RWPE1 (cell line): ENCODE measurements around the gene P3H3.

Experiments
- CTCF ChIA-PET: fragments of 350-600 bp; sonication (Branson Sonifier 250); formaldehyde crosslinking; extraction: SDS; loops from one replicate; lab custom pipeline; 2021; lab: Yijun Ruan, JAX
- POLR2A ChIA-PET: fragments of 400-600 bp; formaldehyde crosslinking; extraction: SDS; loops from one replicate; lab custom pipeline; 2020; ENCODE audit warnings: antibody characterized with exemption; ENCODE audit not compliant: low non-redundant PET; lab: Yijun Ruan, JAX
- DNase-seq: peaks from one replicate; pipeline ENCODE4 v3.0.0; 2012; ENCODE audit warnings: low spot score
- H3K27ac ChIP-seq: fragments of 450-650 bp; 2 replicates; pipeline ENCODE4 v1.5.1; 2017
- TF ChIP-seq, protein P1 (sequence below): fragments of 450-650 bp; conservative IDR thresholded peaks from 2 replicates; pipeline ENCODE4 v1.5.1; 2017; ENCODE audit warnings: low read depth, mild to moderate bottlenecking

Gene P3H3

DNA sequence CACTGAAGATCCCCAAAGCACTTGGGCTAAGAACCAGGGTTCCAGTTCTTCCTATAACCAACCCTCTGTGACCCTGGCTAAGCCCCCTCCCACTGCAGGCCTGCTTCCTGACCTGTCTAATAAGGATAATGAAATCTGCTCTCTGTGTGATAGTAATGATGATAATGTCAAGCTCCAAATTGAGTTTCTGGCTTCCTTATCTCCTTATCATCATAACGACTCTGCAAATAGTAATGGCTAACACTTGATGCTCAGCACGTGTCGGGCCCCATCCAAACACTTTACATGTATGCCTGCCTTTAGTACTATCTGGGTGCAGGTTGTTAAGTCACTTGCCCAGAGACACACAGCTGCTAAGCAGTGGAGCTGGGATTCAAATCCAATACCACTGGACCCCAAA lies 11.6 kb upstream of the P3H3 start:
- ChIA-PET CTCF (interaction anchor here (0.6 kb wide), 1 partner anchor 16 kb away, joined by 3 read pairs; no protein-coding TSS in a partner anchor), POLR2A (no interaction called here)
- no peak for DNase-seq
- TF ChIP-seq, protein P1, sequence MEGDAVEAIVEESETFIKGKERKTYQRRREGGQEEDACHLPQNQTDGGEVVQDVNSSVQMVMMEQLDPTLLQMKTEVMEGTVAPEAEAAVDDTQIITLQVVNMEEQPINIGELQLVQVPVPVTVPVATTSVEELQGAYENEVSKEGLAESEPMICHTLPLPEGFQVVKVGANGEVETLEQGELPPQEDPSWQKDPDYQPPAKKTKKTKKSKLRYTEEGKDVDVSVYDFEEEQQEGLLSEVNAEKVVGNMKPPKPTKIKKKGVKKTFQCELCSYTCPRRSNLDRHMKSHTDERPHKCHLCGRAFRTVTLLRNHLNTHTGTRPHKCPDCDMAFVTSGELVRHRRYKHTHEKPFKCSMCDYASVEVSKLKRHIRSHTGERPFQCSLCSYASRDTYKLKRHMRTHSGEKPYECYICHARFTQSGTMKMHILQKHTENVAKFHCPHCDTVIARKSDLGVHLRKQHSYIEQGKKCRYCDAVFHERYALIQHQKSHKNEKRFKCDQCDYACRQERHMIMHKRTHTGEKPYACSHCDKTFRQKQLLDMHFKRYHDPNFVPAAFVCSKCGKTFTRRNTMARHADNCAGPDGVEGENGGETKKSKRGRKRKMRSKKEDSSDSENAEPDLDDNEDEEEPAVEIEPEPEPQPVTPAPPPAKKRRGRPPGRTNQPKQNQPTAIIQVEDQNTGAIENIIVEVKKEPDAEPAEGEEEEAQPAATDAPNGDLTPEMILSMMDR: no peak
- no peak overlapping the region for H3K27ac ChIP-seq

DNA sequence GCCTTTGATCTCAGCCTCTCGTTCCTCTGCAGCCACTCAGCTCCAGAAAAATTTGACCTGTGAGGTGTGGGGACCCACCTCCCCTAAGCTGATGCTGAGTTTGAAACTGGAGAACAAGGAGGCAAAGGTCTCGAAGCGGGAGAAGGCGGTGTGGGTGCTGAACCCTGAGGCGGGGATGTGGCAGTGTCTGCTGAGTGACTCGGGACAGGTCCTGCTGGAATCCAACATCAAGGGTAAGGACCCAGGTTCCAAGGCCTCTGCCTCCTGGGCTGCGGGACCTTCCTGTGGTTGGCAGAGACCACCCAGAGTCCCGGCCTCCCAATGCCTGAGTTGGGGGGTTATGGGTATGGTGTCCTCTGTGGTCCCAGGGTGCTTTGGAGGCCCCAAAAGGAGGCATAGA lies 11.1 kb upstream of the P3H3 start:
- POLR2A ChIA-PET: no interaction called here
- CTCF ChIA-PET: interaction anchor here (0.6 kb wide), 1 partner anchor 16 kb away, joined by 3 read pairs; no protein-coding TSS in a partner anchor
- TF ChIP-seq, protein P1: no peak
- H3K27ac ChIP-seq: no peak overlapping the region
- no peak for DNase-seq

DNA sequence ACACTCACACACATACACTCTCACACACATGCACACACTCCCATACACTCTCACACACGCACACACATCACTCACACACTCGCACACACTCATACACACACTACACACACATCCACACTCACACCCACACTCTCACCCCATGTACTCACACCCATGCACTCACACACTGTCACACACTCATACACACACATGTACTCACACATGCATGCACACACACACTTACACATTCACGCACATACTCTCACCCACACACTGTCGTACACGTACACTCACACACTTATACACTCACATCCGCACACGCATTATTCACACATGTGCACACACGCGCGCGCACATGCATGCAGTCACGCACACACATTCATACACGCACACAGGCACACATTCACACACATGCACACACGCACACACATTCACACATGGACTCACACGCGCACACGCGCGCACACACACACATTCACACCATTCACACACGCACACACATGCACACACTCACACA lies 10.5 kb upstream of the P3H3 start:
- DNase-seq: no peak
- ChIA-PET CTCF (no interaction called here), POLR2A (no interaction called here)
- TF ChIP-seq, protein P1: no peak
- no peak overlapping the region for H3K27ac ChIP-seq

DNA sequence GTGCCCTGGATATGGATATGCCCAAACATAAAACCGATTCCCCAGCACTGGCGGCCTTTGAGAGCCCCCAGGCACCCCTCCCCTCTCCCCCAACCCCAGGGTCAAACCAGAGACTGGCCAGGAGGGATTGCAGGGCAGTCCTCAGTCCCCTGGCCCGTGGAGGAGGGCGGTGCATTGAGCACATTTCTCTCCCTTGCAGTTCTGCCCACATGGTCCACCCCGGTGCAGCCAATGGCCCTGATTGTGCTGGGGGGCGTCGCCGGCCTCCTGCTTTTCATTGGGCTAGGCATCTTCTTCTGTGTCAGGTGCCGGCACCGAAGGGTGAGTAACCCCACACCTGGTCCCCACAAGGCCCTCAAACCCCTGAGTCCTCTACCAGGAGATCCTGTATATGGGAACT lies 10.0 kb upstream of the P3H3 start:
- no peak for DNase-seq
- TF ChIP-seq, protein P1: no peak
- ChIA-PET POLR2A (no interaction called here), CTCF (interaction anchor here (0.6 kb wide), 1 partner anchor 15 kb away, joined by 3 read pairs; no protein-coding TSS in a partner anchor)
- H3K27ac ChIP-seq: no peak overlapping the region

DNA sequence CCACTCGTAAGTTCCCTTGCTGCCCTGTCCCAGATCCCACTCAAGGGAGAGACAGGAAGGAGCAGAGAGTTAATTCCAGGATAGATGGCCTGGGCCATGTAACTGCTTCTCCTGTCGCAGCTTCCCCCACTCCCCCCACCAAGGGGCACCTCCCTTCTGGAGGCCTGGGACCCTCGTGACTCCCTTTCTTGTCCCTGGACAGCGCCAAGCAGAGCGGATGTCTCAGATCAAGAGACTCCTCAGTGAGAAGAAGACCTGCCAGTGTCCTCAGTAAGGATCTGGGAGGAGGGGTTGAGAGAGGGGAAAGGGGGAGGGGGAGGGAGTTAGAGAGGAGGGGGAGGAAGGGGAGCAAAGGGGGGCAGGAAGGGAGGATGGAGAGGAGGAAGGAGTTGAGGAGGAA lies 9.6 kb upstream of the P3H3 start:
- no peak for DNase-seq
- no peak overlapping the region for H3K27ac ChIP-seq
- ChIA-PET CTCF (interaction anchor here (0.6 kb wide), 1 partner anchor 15 kb away, joined by 3 read pairs; no protein-coding TSS in a partner anchor), POLR2A (no interaction called here)
- TF ChIP-seq, protein P1: no peak

DNA sequence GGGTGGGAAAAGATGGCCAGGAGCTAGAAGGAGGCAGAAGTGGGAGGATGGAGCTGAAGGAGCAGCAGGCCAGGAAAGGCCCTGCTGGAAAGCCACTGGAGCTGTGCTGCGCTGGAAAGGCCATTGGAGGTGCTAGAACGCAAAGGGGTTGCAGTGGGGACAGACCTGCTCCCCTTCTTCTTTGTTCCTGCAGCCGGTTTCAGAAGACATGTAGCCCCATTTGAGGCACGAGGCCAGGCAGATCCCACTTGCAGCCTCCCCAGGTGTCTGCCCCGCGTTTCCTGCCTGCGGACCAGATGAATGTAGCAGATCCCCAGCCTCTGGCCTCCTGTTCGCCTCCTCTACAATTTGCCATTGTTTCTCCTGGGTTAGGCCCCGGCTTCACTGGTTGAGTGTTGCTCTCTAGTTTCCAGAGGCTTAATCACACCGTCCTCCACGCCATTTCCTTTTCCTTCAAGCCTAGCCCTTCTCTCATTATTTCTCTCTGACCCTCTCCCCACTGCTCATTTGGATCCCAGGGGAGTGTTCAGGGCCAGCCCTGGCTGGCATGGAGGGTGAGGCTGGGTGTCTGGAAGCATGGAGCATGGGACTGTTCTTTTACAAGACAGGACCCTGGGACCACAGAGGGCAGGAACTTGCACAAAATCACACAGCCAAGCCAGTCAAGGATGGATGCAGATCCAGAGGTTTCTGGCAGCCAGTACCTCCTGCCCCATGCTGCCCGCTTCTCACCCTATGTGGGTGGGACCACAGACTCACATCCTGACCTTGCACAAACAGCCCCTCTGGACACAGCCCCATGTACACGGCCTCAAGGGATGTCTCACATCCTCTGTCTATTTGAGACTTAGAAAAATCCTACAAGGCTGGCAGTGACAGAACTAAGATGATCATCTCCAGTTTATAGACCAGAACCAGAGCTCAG lies 8.8 kb upstream of the P3H3 start:
- no peak for DNase-seq
- TF ChIP-seq, protein P1: no peak
- POLR2A ChIA-PET: no interaction called here
- no peak overlapping the region for H3K27ac ChIP-seq
- CTCF ChIA-PET: no interaction called here
